Measurements from ENCODE around the gene C22orf23.

The C22orf23 gene

DNA sequence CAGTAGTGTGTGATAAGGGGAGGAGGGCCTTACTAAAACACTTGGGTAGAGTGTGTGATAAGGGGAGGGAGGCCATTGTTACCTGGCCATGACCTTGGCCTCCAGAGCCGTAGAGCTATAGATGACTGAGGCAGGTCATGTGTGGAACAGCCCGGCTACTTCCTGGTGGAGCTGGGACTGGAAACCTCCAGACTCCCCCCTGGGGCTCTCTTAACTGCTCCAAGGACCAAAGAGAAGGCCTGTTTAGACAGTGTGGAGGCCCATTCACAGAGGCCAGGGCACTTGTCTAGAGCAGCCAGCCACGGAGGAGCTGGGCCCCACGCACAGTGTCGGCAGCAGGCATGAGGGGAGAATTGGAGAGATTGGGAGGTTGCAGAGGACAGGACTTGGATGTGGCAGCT lies 59.8 kb downstream of the C22orf23 start:
- H3K36me3 ChIP-seq (ENCODE audit: control insufficient read depth in 4 of 4, insufficient read depth in 4 of 4, low read length in 3 of 4): peaks cover 2 to 32% (median 20%) of the 10 kb centered on the region in 4 experiments

More for the DNA sequence above, 59.8 kb downstream of the C22orf23 start:
- 100% methylated on average over 4 of the region's 5 CpGs for WGBS (ENCODE audit: insufficient coverage)
- H3K27me3 ChIP-seq (replicated peaks in 2 of 5; ENCODE audit: control insufficient read depth in 4 of 5, insufficient read depth in 5 of 5, low read length in 4 of 5): no peaks in the 10 kb centered on the region
- peaks cover 6 to 35% (median 29%) of the 10 kb centered on the region in 4 experiments for H3K4me1 ChIP-seq (ENCODE audit: control extremely low read depth in 1 of 4, control insufficient read depth in 4 of 4, insufficient read depth in 4 of 4, low read length in 3 of 4)
- DNase-seq: no peak
- no peaks in the 10 kb centered on the region for H3K9me3 ChIP-seq (ENCODE audit: control extremely low read depth in 1 of 5, control insufficient read depth in 4 of 5, insufficient read depth in 2 of 5, low read depth in 1 of 5, low read length in 4 of 5)
- POLR2A ChIA-PET: no interaction called here
- CTCF ChIA-PET: interaction anchor here (0.8 to 2.0 kb wide), 4 partner anchors 12 to 76 kb away, joined by 3 to 5 read pairs (median 3); partner anchors contain the start of gene MICALL1
- H3K27ac ChIP-seq (ENCODE audit: insufficient read depth in 1 of 2, low read depth in 1 of 2, low read length in 2 of 2, poor library complexity in 1 of 2, severe bottlenecking in 2 of 2): no peak overlapping the region
- no peak overlapping the region for H3K4me3 ChIP-seq (ENCODE audit: control insufficient read depth in 1 of 7, extremely low read depth in 1 of 7, insufficient read depth in 4 of 7, low read depth in 2 of 7, low read length in 6 of 7)
